NCI-H1092 treated with DMSO at 0.1 percent for 48 hours (cell line): ENCODE results near the gene PIP.
"Not testable (repeated sequence)": the region's sequence is repeated elsewhere in the genome, so short reads cannot be mapped to it uniquely, and the experiment has no call there.

Experiments used
- DNase-seq: peaks from one replicate; lab custom pipeline; 2025; lab: John Stamatoyannopoulos, UW

Gene PIP, protein sequence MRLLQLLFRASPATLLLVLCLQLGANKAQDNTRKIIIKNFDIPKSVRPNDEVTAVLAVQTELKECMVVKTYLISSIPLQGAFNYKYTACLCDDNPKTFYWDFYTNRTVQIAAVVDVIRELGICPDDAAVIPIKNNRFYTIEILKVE

DNA sequence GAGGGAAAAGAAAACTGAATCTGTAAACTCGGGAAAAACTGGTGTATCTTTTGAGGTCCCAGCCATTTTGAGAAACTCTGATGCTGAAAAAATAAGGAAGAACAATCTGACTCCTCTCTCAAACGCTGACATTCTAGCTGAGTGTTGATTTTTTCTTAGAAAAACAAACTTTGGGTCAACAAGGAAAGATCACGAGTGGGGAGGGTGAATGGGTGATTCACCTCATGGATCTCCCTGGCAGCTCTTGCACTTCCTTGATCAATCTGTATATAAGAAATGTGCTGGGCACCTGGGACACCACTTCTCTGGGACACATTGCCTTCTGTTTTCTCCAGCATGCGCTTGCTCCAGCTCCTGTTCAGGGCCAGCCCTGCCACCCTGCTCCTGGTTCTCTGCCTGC lies at the start of gene PIP:
PIP (plus strand) TSS at position 297 of the 400 bp plus-strand sequence; CDS start at position 337, 40 bp downstream.
- no peak for DNase-seq

DNA sequence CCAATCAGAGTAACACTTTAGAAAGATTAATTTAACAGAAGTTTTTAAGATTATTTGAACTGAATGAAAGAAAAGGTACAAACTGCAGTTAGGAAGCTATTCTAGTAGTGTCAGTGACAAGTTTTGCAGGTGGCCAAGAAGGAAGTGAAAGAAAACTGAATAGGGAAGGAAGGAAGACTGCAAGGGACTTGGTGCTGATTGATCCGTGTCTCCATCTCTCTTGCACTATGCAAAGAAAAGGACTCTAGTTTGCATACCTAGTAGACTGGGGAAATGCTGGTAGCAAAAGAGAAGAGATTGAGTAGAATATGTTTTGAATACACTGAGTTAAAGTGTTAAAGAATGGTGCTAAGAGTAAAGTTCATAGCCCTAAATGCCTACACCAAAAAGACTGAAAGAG lies 46.8 kb upstream of the PIP start:
- DNase-seq, result no peak

DNA sequence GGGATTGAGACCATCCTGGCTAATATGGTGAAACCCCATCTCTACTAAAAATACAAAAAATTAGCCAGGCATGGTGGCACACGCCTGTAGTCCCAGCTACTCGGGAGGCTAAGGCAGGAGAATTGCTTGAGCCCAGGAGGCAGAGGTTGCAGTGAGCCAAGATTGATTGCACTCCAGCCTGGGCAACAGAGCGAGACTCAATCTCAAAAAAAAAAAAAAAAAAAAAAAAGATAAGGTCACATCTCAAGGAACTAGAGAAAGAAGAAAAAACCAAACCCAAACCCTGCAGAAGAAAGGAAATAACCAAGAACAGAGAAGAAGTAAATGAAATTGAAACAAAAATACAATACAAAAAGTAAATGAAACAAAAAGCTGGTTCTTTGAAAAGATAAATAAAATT lies 46.3 kb upstream of the PIP start:
- DNase-seq, result not testable (repeated sequence)

DNA sequence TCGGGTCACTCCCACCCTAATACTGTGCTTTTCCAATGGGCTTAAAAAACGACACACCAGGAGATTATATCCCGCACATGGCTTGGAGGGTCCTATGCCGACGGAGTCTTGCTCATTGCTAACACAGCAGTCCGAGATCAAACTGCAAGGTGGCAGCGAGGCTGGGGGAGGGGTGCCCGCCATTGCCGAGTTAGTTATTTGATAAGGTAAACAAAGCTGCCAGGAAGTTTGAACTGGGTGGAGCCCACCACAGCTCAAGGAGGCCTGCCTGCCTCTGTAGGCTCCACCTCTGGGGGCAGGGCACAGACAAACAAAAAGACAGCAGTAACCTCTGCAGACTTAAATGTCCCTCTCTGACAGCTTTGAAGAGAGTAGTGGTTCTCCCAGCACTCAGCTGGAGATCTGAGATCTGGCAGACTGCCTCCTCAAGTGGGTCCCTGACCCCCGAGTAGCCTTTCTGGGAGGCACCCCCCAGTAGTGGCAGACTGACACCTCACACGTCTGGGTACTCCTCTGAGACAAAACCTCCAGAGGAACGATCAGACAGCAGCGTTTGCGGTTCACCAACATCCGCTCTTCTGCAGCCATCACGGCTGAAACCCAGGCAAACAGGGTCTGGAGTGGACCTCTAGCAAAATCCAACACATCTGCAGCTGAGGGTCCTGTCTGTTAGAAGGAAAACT lies 43.2 kb upstream of the PIP start:
- DNase-seq, result not testable (repeated sequence)

DNA sequence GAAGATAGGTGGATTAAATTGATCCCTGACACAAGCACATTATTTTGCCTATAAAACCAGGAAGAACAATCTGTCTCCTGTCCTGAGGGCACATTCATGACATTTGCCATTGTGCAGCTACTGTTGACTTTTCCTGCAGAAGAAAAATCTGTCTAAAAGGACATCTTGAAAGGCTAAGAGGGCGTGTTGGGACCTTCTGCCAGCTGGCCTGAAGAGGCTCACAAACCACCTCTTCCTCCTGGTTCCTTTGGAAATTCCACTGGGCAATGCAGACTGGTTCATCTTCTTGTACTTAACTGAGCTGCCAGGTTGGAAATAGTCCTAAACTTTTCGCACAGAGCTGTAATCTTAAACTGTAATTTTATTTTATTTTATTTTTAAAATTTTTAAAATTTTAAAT lies 35.7 kb upstream of the PIP start:
- DNase-seq, result no peak

DNA sequence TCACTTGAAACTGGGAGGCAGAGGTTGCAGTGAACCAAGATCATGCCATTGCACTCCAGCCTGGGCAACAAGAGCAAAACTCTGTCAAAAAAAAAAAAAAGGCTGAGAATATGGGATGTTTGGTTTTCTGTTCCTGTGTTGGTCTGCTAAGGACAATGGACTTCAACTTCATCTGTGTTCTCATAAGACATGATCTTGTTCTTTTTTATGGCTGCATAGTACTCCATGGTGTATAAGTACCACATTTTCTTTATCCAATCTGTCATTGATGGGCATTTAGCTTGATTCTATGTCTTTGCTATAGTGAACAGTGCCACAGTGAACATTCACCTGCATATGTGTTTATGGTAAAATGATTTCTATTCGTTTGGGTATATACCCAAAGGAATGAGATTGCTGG lies 32.3 kb upstream of the PIP start:
- not testable (repeated sequence) for DNase-seq

DNA sequence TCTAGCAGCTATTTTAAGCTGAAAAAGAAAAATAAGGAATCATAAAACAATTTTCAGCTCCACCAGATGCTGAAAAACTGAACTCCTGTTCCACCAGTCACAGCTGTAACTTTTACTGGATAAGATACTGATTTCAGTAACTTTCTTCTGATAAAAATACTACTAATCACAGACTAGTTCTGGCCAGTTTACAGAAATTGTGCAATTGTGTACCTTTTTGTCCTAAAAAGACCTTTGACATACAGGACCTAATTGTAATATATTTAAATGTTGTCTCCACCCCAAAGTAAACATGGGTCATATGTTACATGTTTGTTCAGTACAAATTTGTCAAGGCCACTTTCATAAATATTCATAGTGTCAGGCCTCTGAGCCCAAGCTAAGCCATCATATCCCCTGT lies 27.1 kb upstream of the PIP start:
- DNase-seq, result no peak

DNA sequence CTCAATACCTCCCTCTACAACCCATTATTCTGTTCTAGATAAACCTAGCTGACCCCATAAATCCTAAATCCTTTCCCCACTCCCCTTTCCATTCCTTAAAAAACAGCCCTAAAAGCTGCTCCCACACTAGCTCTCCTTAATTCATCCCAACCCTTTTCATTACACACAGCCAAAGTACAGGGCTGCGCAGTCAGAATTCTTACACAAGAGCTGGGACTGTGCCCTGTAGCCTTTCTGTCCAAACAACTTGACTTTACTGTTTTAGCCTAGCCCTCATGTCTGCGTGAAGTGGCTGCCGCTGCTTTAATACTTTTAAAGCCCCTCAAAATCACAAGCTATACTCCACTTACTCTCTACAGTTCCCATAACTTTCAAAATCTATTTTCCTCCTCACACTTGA lies 23.9 kb upstream of the PIP start:
- not testable (repeated sequence) for DNase-seq

DNA sequence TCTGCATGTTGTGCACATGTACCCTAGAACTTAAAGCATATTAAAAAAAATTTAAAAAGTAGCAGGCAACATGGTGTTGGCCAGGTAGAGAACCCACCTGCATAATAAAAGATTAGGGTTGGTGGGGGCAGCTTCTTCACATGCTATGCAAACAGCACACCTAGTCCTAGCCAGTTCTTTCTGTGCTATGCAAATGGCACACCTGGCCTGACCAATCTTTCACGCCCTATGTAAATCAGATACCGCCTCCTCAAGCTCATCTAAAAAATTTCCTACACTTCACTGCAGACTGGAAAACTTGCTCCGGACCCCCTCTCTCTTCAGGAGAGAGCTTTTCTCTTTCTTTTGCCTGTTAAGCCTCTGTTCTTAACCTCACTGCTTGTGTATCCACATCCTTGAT lies 14.5 kb upstream of the PIP start:
- DNase-seq, result no peak

DNA sequence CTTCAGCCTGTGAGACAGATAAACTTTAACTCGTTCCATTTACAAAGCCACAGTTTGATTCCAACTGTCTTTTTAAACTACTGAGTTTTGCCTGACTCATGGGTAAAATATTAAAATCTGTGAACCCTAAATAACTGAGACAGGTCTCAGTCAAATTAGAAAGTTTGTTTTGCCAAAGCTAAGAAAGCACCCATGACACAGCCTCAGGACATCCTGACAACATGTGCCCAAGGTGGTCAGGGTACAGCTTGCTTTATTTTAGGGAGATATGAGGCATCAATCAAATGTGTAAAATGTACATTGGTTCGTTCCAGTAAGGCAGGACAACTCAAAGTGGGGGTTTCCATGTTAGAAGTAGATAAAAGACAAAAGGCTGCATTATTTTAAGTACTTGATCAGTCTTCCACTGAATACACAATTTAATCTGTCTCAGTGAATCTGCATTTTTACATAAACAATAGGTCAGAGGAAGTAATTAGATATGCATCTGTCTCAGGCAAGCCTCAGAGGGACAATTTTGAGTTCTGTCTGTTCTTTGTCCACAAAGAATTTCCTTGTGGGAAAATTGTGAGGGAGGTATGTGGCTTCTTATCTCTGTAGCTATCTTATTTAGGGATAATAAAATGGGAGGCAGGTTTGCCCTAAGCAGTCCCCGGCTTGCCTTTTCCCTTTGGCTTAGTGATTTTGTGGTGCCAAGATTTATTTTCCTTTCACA lies 11.0 kb upstream of the PIP start:
- no peak for DNase-seq

DNA sequence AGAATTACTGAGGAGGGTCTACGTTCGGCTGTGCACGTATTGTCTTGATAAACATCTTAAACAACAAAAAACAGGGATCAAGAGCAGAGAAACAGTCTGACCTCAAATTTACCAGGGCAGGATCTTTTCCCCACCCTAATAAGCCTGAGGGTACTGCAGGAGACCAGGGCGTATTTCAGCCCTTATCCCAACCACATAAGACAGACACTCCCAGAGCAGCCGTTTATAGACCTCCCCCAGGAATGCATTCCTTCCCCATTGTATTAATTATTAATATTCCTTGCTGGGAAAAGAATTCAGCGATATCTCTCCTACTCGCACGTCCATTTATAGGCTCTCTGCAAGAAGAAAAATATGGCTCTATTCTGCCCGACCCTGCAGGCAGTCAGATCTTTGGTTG lies 8.6 kb upstream of the PIP start:
- DNase-seq, result not testable (repeated sequence)

DNA sequence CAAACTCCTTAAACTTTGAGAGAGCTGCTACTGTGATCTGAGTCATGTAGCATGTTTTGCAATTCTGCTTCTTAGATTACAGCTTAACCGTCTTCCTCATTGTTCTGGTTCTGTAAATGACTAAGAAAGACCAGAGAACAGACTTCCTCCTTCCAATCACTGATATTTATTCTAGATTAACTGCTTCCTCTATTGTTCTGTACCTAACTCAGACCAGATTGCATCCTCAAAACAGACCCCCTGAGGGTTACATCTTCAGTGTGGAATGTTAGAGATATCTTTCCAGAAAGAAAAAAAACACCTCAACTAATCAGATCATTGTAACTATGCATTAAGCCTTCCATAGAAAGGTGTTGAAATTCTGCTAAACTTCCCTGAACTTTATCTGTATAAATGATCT lies 5.7 kb upstream of the PIP start:
- DNase-seq, result no peak

DNA sequence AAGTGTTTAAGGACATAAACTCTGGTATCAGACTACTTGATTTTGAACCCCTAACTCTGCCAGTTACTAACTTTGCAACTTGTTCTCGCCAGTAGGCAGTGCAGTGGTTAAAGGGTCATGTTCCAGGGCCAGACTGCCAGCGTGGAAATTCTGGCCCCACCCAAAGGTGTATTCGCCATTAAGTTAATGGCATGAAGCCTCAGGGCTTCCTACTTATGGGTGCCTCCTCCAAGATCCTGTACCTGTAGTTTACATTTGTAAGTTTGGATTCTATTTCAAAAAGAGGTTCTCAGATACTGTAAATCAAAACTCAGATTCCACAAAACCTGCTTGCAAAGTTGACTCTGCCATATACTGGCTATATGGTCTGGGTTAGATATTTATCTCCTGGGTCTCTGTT lies 2.8 kb upstream of the PIP start:
- DNase-seq, result no peak

DNA sequence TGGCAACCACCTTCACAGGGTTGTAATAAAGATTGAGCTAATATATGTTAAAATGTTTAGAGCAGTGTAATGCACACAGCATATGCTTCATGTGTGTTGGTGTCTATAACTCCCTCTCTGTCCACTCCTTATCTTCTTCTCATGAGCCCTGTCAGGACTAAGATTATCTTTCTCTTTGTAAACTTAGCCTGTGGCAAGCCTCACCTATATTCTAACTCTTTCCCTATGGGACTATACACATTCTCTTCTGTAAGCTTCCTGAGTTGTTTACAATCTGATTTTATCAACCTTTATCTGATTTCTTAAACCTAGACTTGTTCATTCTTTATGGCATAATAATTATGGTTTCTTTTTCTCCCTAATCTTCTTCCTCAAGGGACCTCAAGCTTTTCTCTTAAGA lies 2.4 kb upstream of the PIP start:
- DNase-seq, result no peak

DNA sequence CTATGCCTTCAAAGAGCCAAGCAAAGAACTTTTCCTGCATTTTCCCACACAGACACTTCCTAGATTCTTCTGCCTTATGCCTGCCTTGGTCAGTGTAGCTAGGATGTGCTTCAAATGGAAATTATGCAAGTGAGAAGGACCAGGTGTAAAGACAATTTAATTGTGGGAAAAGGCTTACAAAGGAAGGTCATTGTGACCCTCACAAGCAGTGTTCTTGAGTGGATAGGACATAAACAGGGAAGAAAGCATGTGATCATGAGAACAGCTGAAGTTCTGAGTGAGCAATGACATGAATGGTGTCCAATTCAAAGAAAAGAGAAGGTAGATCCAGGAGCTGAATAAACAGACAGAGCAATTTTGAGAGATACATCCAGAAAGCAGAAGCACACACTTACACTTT lies 1.3 kb upstream of the PIP start:
- no peak for DNase-seq

DNA sequence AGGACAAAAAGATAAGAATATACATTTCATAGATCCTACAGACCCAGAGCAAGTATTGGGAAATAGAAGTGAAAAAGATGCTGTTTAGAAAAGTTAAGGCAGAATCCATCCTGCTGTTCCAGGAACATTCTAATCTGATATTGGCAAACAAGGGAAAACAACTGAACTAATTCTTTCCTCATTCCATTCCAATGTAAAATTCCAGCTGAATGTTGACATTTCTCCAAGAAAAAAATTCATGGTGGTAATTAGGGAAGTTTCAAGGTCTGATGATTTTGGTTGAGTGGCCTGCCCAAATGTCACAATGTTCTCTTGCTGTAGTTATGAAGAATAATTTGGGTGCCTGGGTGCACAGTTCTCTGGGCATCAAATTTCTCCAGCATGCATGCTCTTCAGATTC lies 15.2 kb downstream of the PIP start:
- DNase-seq, result no peak

DNA sequence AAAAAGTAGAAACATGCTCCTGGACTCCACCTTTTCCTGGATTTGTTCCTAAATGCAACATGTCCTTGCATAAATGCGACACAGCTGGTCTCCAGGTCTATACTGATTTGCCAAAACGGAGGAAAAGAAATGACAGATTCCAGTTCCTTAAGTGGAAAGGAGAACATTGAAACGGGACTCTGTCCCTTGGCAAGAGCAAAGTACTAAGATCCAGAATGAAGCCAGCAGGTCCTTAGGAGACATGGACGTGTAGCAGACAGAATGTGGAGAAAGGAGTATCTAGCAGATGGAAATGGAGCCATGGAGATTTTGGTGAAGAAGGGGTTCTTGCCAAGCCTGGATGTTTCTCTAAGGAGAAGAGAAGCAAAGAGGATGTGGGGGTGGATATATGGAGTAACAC lies 16.2 kb downstream of the PIP start:
- no peak for DNase-seq

DNA sequence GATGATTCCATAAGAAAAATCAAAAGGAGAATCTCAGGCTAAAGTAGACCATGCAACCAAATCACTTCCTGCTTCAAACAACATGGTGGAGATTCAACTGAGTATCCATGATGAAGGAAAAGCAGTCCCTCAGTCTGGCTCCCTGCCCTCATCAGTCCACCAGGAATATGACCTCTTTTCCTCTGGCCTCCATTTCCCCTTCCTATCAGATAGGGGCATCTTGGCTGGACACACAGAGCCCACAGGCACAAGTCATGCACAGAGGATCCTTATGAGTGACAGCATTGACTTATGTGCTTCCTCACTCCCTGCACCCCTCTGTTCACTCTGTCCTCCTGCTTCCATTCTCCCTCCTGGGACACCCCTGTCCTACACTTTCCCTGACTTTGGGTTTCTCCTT lies 16.8 kb downstream of the PIP start:
- no peak for DNase-seq

DNA sequence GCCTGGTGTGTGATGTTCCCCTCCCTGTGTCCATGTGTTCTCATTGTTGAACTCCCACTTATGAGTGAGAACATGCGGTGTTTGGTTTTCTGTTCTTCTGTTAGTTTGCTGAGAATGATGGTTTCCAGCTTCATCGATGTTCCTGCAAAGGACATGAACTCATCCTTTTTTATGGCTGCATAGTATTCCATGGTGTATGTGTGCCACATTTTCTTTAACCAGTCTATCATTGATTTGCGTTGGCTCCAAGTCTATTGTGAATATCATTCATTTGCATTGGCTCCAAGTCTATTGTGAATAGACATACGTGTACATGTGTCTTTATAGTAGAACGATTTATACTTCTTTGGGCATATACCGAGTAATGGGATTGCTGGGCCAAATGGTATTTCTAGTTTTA lies 18.8 kb downstream of the PIP start:
- not testable (repeated sequence) for DNase-seq

DNA sequence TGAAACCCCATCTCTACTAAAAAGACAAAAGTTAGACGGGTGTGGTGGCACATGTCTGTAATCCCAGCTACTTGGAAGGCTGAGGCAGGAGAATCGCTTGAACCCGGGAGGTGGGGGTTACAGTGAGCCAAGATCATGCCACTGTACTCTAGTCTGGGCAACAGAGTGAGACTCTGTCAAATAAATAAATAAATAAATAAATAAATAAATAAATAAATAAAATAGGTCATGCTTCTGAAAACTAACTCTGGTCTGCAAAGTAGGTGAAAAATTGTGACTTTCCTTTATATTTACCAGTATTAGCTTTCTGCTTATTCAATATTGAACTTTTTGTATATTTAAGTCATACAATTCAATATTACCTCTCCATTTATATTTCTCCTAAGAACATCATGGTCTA lies 26.7 kb downstream of the PIP start:
- DNase-seq, result not testable (repeated sequence)

DNA sequence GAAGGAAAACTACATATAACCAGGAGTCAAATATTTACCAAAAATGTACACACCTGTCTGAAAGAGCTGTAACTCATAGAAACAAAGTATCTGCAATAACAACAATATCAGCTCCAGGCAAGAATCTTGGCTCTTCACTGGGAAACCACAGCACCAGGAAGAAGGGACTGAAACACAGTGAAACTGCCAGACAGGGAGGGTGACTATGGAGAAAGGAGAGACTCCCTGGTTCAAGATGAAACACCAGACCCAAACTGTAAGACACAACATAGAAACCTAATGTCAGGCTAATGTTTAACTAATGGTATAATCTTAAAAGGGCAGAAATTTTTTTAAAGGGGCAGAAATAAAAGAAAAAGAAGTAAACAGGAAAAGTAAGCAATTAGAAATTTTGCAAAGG lies 39.8 kb downstream of the PIP start:
- no peak for DNase-seq

DNA sequence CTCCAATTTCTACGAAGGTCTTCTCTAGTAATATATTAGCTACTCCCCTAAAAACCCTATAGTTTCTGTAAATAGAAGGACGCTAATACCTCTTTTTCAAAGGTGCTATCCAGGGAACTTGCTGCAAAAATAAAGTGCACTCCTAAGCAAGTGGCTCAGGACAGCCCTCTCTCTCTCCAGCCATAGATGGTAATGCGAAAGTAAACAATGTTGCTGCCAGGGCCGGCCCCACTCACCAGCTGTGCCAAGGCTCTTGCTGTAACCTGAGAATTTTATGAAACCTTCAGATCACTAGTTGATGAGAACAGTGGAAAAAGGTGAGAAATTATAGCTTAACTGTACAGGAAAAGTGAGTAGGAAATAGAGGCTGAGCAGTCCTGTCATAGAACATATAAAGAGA lies 40.5 kb downstream of the PIP start:
- peak; percentile 96 for DNase-seq

DNA sequence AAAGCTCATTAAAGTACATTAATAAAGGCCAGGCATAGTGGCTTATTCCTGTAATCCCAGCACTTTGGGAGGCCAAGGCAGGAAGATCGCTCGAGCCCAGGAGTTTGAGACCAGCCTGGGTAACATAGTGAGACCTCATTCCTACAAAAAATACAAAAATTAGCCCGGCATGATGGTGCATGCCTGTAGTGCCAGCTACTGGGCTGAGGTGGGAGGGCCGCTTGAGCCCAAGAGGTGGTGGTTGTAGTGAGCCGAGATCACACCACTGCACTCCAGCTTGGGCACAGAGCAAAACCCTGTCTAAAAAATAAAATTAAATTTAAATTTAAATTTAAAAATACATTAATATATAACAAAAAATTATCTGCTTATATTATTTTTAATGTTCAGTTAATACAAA lies 44.3 kb downstream of the PIP start:
- no peak for DNase-seq
